Left ventricle myocardium inferior (tissue), 1 donor: ENCODE data around the gene UGT2B7. TPM values are rescaled to one million over a fixed set of nuclear protein-coding genes. Genes with fewer than 3 reads are reported as not detected.
"Not testable (repeated sequence)": the region's sequence is repeated elsewhere in the genome, so short reads cannot be mapped to it uniquely, and the experiment has no call there.

Experiments used
- DNase-seq: peaks from one replicate; pipeline ENCODE4 v3.0.0-alpha.2; 2020
- H3K27ac ChIP-seq: fragments of 200-600 bp; replicated peaks from 2 replicates; pipeline ENCODE4 v1.8.0; 2021
- H3K27me3 ChIP-seq: fragments of 200-600 bp; 2 replicates; pipeline ENCODE4 v1.8.0; 2021; ENCODE audit warnings: low read depth
- H3K36me3 ChIP-seq: fragments of 200-600 bp; 2 replicates; pipeline ENCODE4 v1.8.0; 2021
- H3K4me1 ChIP-seq: fragments of 200-600 bp; 2 replicates; pipeline ENCODE4 v1.8.0; 2021
- H3K4me3 ChIP-seq: fragments of 200-600 bp; 2 replicates; pipeline ENCODE4 v1.8.0; 2021; ENCODE audit warnings: mild to moderate bottlenecking, moderate library complexity
- H3K9me3 ChIP-seq: fragments of 200-600 bp; replicated peaks from 2 replicates; pipeline ENCODE4 v1.8.0; 2021
- intact Hi-C: fragments of 100-400 bp; cut with micrococcal nuclease; formaldehyde crosslinking; loops from one replicate; pipeline ENCODE4 v1.11.0; 2022
- total RNA-seq: library from RNA; stranded (reverse); fragmentation: NEBNext Ultra II Directional; extraction: Animal tissue kit (Norgen Biotek cat#: 25700); gene quantifications from one replicate; pipeline ENCODE4 v1.2.1, GENCODE V29; 2021
- TF ChIP-seq, protein P1 (sequence below): fragments of 200-600 bp; IDR thresholded peaks from 2 replicates; pipeline ENCODE4 v1.8.0; 2021; ENCODE audit warnings: antibody characterized with exemption, mild to moderate bottlenecking, borderline replicate concordance
- donor health status: DM: no; HTN: yes; CAD: no; lungs with severe emphysema.

Gene UGT2B7
- total RNA-seq, 1 donor from 2014 or later, result not detected

DNA sequence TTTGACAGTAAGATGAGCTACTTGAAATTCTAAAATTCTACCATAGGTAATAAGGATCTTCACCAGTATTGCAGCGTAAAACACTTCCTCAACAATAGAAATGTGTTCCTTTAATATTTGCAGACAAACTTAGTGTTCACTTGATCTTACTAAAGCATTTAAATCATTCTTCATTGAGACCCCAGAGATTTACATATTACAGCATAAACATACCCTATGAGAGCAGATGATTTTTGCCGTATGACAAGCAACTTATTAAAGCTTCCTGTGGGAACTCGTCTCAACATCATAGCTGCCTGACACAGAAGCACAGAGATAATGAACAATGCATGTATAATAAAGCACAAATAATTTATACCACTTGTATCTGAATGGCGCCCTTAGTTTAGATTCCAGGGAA, 3.6 kb downstream of the UGT2B7 start:
- Histone ChIP-seq H3K4me3 (no peak overlapping the region), H3K9me3 (no peaks in the 10 kb centered on the region), H3K4me1 (no peaks in the 10 kb centered on the region), H3K27ac (no peak overlapping the region), H3K36me3 (no peaks in the 10 kb centered on the region), H3K27me3 (no peaks in the 10 kb centered on the region)
- no peak for DNase-seq
- intact Hi-C loops, result no loop called here
- TF ChIP-seq, protein P1, sequence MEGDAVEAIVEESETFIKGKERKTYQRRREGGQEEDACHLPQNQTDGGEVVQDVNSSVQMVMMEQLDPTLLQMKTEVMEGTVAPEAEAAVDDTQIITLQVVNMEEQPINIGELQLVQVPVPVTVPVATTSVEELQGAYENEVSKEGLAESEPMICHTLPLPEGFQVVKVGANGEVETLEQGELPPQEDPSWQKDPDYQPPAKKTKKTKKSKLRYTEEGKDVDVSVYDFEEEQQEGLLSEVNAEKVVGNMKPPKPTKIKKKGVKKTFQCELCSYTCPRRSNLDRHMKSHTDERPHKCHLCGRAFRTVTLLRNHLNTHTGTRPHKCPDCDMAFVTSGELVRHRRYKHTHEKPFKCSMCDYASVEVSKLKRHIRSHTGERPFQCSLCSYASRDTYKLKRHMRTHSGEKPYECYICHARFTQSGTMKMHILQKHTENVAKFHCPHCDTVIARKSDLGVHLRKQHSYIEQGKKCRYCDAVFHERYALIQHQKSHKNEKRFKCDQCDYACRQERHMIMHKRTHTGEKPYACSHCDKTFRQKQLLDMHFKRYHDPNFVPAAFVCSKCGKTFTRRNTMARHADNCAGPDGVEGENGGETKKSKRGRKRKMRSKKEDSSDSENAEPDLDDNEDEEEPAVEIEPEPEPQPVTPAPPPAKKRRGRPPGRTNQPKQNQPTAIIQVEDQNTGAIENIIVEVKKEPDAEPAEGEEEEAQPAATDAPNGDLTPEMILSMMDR, result no peak

DNA sequence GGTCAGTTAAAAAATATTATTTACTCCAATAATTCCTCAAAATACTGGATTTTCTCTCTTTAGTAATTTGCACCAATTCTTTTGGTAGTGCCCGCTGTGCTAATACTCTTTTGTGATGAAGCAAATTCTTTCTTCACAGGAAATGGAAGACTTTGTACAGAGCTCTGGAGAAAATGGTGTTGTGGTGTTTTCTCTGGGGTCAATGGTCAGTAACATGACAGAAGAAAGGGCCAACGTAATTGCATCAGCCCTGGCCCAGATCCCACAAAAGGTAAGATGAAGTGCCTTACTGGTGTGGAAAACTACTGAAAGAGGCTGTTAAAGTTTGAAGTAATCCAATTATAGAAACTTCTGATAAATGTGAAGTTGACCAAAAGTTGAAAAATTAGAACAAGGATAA, 6.4 kb downstream of the UGT2B7 start:
- DNase-seq, H3K4me3 ChIP-seq, H3K9me3 ChIP-seq, H3K27ac ChIP-seq, H3K36me3 ChIP-seq, H3K27me3 ChIP-seq, intact Hi-C loops, H3K4me1 ChIP-seq: not testable (repeated sequence)

DNA sequence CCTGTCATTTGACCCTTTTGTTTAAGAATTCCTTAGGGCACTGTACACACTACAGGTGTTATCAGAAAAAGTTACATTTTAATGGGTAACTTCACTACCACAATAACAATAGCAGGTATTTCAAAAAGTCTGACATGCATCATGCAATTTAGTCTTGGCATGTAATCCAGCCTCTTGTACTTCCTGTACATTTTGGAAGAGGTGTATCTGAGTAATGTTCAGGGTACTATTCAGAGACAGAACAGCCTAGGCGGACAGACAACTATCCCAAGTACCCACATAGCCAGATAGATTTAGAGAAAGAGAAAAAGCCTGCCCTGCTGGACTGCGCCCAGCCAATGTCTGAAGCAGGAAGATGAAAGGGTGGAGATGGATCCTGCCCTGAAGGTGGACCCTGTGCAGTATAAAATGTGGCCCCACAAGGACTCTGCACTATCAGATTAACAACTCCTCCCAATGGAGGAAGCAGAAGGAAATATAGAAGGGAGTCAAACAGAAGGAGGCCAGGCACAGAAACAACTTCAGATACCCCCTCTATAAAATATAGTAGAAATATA, 8.5 kb downstream of the UGT2B7 start:
- Histone ChIP-seq H3K9me3 (no peaks in the 10 kb centered on the region), H3K4me1 (no peaks in the 10 kb centered on the region), H3K36me3 (no peaks in the 10 kb centered on the region), H3K27ac (no peak overlapping the region), H3K4me3 (no peak overlapping the region), H3K27me3 (no peaks in the 10 kb centered on the region)
- TF ChIP-seq, protein P1, result no peak
- intact Hi-C loops, result no loop called here
- no peak for DNase-seq

DNA sequence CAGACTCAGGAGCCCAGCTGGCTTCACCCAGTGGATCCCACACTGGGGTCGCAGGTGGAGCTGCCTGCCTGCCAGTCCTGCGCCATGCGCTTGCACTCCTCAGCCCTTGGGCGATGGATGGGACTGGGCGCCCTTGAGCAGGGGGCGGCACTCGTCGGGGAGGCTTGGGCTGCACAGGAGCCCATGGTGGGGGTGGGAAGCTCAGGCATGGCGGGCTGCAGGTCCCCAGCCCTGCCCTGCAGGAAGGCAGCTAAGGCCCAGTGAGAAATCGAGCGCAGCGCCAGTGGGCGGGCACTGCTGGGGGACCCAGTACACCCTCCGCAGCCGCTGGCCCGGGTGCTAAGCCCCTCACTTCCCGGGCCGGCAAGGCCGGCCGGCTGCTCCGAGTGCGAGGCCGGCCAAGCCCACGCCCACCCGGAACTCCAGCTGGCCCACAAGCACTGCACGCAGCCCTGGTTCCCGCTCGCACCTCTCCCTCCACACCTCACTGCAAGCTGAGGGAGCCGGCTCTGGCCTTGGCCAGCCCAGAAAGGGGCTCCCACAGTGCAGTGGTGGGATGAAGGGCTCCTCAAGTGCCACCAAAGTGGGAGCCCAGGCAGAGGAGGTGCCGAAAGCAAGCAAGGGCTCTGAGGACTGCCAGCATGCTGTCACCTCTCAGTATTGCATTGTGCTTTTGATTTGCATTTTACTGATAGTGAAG, 19.0 kb downstream of the UGT2B7 start:
- H3K4me1 ChIP-seq, DNase-seq, intact Hi-C loops, H3K9me3 ChIP-seq, H3K27me3 ChIP-seq, H3K36me3 ChIP-seq, H3K4me3 ChIP-seq, H3K27ac ChIP-seq: not testable (repeated sequence)

DNA sequence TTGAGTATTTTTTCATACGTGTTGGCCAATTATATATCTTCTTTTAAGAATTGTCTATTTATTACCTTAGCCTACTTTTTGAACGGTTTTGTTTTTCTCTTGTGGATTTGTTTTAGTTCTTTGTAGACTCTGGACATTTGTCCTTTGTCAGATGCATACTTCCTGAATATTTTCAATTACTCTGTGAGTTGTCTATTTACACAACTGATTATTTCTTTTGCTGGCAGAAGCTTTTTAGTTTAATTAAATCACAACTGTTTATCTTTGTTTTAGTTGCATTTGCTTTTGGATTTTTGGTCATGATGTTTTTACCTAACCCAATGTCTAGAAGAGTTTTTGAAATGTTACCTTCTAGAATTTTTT, 19.6 kb downstream of the UGT2B7 start:
- intact Hi-C loops, result no loop called here
- no peaks in the 10 kb centered on the region for H3K4me1 ChIP-seq
- H3K27me3 ChIP-seq, result no peaks in the 10 kb centered on the region
- H3K9me3 ChIP-seq, result no peaks in the 10 kb centered on the region
- H3K36me3 ChIP-seq, result no peaks in the 10 kb centered on the region
- no peak overlapping the region for H3K27ac ChIP-seq
- no peak for DNase-seq
- H3K4me3 ChIP-seq, result no peak overlapping the region
- TF ChIP-seq, protein P1, result no peak

DNA sequence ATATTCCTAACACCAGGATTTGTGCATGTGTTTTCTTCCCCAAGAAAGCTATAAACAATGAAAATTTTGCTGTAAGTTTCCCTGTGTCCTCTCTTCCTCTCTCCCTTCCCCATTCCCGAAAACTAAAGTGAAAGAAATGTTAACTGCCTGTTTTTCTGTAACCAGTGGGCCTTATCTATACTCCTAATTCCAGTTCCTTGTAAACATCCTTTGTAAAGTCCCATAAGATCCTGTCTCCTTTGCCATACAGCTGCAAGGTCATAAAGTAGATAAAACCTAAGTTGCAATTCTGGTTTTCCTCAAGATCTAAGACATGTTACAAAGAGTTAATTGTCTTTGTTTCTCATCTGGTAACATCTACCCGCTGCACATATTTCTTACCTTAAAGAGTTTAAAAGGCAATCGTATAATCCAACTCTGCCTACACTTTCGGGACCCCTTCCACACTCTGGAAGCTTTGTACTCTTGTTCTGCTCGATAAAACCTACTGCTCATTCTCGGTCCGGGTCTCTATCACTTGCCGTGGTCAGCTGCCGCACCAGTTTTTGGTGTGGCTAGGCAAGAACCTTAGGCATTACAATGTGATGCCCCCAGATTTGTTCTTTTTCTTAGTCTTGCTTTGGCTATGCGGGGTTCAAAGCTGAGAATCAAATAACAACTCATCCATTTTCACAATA, 20.5 kb downstream of the UGT2B7 start:
- H3K4me1 ChIP-seq, result no peaks in the 10 kb centered on the region
- H3K9me3 ChIP-seq, result no peaks in the 10 kb centered on the region
- H3K4me3 ChIP-seq, result no peak overlapping the region
- TF ChIP-seq, protein P1, result no peak
- H3K36me3 ChIP-seq, result no peaks in the 10 kb centered on the region
- no peaks in the 10 kb centered on the region for H3K27me3 ChIP-seq
- no peak overlapping the region for H3K27ac ChIP-seq
- no peak for DNase-seq
- intact Hi-C loops, result no loop called here
